ENCODE results near the gene PTPRJ. TPM values are rescaled to one million over a fixed set of nuclear protein-coding genes. Genes with fewer than 3 reads are reported as not detected.

PTPRJ gene
- total RNA-seq, 1 donor from 2014 or later = 22.9 TPM

GRCh38 chr11:48122656-48123055 lies 142.3 kb downstream of the PTPRJ start:
- H3K27me3 Mint-ChIP-seq (ENCODE audit: low read depth, unreplicated experiment) = no peaks in the 10 kb centered on the region
- no peak overlapping the region for H3K4me3 Mint-ChIP-seq (ENCODE audit: unreplicated experiment)
- H3K27ac Mint-ChIP-seq (ENCODE audit: unreplicated experiment) = no peak overlapping the region
- peak overlapping the region; percentile 40 for H3K4me2 ChIP-seq (ENCODE audit: low read length)
- no peak overlapping the region for H3K9ac ChIP-seq (ENCODE audit: low read length)
- H3K27me3 ChIP-seq (ENCODE audit: insufficient read depth, low read length) = no peaks in the 10 kb centered on the region
- no peak overlapping the region for H3K27ac ChIP-seq (ENCODE audit: low read depth, low read length)
- no peaks in the 10 kb centered on the region for H3K9me3 Mint-ChIP-seq (ENCODE audit: unreplicated experiment)
- no peak overlapping the region for H2AFZ ChIP-seq (ENCODE audit: low read depth, low read length)
- H3K36me3 ChIP-seq (ENCODE audit: insufficient read depth, low read length) = peaks cover 15% of the 10 kb centered on the region
- no peak for FAIRE-seq
- H3K4me1 ChIP-seq (ENCODE audit: insufficient read depth, low read length) = peaks cover 6% of the 10 kb centered on the region
- H4K20me1 ChIP-seq (ENCODE audit: insufficient read depth, low read length) = peaks cover 4% of the 10 kb centered on the region
- H3K36me3 Mint-ChIP-seq (ENCODE audit: low read depth, unreplicated experiment) = peaks cover 20% of the 10 kb centered on the region
- peaks cover 4% of the 10 kb centered on the region for H3K4me1 Mint-ChIP-seq (ENCODE audit: low read depth, unreplicated experiment)
- no peak for TF ChIP-seq EZH2 (IDR thresholded peaks at IDR 0.05; ENCODE audit: insufficient read depth, low read length)
- no peak for TF ChIP-seq CTCF (IDR thresholded peaks at IDR 0.05; ENCODE audit: insufficient read depth, low read depth, low read length)
- H3K9me3 ChIP-seq (ENCODE audit: insufficient read depth, low read depth, low read length) = no peaks in the 10 kb centered on the region
- no peaks in the 10 kb centered on the region for H3K79me2 ChIP-seq (ENCODE audit: insufficient read depth, low read length)
- no peak overlapping the region for H3K4me3 ChIP-seq (ENCODE audit: insufficient read depth, low read depth, low read length)
- DNase-seq (ENCODE audit: low read depth) = no peak

DNA sequence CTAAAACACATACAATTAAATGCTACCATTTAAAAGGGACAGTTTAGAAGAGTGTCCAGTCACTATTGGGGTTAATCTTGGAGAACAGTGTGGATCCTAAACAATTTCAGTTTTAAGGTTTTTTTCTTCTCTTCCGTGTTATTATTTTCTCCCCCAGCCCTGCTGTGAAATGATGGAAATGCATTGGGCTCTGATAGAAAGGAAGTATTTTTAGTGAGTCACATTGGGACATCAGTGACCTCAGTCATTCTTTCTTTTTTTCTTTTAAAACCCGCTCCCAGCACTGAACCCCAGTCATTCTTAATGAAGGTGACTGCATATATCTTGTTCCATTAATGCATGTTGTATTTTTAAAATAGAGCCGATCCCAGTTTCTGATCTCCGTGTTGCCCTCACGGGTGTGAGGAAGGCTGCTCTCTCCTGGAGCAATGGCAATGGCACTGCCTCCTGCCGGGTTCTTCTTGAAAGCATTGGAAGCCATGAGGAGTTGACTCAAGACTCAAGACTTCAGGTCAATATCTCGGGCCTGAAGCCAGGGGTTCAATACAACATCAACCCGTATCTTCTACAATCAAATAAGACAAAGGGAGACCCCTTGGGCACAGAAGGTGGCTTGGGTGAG lies 143.0 kb downstream of the PTPRJ start:
- no peaks in the 10 kb centered on the region for H3K79me2 ChIP-seq (ENCODE audit: insufficient read depth, low read length)
- H3K4me1 ChIP-seq (ENCODE audit: insufficient read depth, low read length) = peaks cover 6% of the 10 kb centered on the region
- DNase-seq (ENCODE audit: low read depth) = no peak
- H3K4me3 ChIP-seq (ENCODE audit: insufficient read depth, low read depth, low read length) = no peak overlapping the region
- H3K36me3 Mint-ChIP-seq (ENCODE audit: low read depth, unreplicated experiment) = peaks cover 24% of the 10 kb centered on the region
- H3K27ac Mint-ChIP-seq (ENCODE audit: unreplicated experiment) = no peak overlapping the region
- H4K20me1 ChIP-seq (ENCODE audit: insufficient read depth, low read length) = peaks cover 4% of the 10 kb centered on the region
- no peak for FAIRE-seq
- H3K27me3 Mint-ChIP-seq (ENCODE audit: low read depth, unreplicated experiment) = no peaks in the 10 kb centered on the region
- no peak overlapping the region for H3K9ac ChIP-seq (ENCODE audit: low read length)
- no peaks in the 10 kb centered on the region for H3K27me3 ChIP-seq (ENCODE audit: insufficient read depth, low read length)
- H3K9me3 Mint-ChIP-seq (ENCODE audit: unreplicated experiment) = no peaks in the 10 kb centered on the region
- TF ChIP-seq CTCF (IDR thresholded peaks at IDR 0.05; ENCODE audit: insufficient read depth, low read depth, low read length) = no peak
- no peak for TF ChIP-seq EZH2 (IDR thresholded peaks at IDR 0.05; ENCODE audit: insufficient read depth, low read length)
- H3K4me3 Mint-ChIP-seq (ENCODE audit: unreplicated experiment) = no peak overlapping the region
- peak overlapping the region; percentile 40 for H3K4me2 ChIP-seq (ENCODE audit: low read length)
- H3K4me1 Mint-ChIP-seq (ENCODE audit: low read depth, unreplicated experiment) = peaks cover 4% of the 10 kb centered on the region
- no peak overlapping the region for H2AFZ ChIP-seq (ENCODE audit: low read depth, low read length)
- H3K36me3 ChIP-seq (ENCODE audit: insufficient read depth, low read length) = peaks cover 22% of the 10 kb centered on the region
- no peak overlapping the region for H3K27ac ChIP-seq (ENCODE audit: low read depth, low read length)
- H3K9me3 ChIP-seq (ENCODE audit: insufficient read depth, low read depth, low read length) = no peaks in the 10 kb centered on the region

Data from astrocyte (in vitro differentiated cells and primary cell).